ENCODE data around the gene FBXO17.
"Not testable (repeated sequence)": the region's sequence is repeated elsewhere in the genome, so short reads cannot be mapped to it uniquely, and the experiment has no call there.

Gene FBXO17

DNA sequence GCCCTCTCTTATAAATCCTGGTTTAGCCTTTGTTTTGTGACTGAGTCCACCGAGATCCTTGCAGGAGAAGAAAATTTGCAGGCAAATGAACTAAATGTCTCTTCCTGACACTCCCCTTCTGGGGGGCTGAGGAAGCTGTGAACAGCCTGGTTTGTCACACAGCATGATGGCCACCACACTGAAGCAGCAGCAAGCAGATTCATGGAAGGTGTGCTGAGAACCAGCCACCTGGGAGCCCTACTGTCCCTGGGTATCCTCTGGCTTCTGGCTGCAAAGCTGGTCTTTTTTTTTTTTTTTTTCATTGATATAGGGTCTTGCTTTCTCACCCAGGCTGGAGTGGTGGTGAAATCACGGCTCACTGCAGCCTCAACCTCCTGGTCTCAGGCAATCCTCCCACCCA lies 33.6 kb downstream of the FBXO17 start:
- DNase-seq, result no peak

DNA sequence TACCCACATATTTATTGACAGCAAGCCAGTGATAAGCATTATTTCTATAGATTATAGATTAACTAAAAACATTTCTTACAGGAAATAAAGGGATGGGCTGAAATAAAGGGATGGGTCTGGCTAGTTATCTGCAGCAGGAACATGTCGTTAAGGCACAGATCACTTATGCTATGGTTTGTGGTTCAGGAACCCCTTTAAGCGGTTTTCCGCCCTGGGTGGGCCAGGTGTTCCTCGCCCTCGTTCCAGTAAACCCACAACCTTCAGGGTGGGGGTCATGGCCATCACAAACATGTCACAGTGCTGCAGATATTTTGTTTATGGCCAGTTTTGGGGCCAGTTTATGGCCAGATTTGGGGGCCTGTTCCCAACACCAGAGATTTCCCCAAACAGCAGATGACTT lies 34.1 kb downstream of the FBXO17 start:
- not testable (repeated sequence) for DNase-seq

- no peak for DNase-seq
Measured at GRCh38 chr19:38939957-38940356, 35.6 kb downstream of the FBXO17 start.

DNA sequence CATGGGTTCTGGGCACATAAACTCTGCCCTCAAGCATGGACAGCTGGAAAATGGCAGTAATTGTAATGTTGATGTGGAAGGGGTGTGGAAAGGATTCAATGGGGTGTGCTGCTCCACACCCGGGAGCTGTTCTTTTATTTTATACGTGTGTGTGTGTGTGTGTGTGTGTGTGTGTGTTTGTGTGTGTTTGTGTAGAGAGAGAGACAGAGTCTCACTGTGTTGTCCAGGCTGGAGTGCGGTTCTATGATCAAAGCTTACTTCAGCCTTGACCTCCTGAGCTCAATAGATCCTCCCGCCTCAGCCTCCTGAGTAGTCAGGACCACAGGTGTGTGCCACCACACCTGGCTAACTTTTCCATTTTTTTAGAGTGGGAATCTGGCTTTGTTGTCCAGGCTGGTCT lies 42.0 kb downstream of the FBXO17 start:
- DNase-seq, result no peak

GRCh38 chr19:38932425-38933179 lies 42.9 kb downstream of the FBXO17 start:
- no peak for DNase-seq

DNA sequence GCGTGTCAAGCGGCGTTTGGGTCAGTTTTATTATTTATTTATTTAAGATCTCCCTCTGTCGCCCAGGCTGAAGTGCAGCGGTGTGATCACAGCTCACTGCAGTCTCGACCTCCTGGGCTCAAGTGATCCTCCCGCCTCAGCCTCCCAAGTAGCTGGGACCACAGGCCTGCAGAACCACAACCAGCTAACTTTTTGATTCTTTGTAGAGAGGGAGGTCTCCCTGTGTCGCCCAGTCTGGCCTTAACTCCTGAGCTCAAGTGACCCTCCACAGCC lies 44.1 kb downstream of the FBXO17 start:
- DNase-seq, result no peak

DNA sequence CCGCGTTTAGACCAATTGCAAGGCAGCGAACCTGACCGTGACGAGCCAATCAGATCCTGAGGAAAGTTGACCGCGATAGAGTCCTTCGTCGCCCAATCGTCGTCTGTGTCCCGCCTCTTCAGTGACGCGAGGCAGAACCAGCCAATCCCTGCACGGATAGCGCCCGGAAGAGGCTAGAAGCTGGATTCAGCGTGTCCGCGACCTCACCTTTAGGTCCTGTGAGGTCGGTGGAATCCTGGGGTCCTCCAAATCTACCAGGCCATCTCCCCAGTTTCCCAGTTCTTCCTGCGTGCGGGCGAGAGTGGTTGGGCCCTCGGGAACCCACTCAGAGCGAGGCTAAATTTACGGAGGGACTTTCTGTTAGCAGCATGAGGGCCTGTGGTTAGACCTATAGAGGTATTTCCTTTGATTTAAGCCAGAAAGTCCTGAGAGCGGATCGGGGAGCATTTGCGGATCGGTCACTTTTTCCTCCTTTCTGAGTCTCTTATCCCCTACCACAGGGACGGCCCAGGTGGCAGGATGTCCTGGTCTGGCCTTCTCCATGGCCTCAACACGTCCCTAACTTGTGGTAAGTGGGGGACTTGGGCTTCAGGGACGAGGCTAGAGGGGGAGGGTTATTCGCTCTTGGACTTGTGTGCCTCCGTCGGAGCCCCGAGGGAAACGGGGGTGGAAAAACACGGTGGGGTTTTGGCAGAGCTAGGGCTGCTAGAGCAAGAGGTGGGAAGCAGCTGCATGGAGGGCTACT lies 44.6 kb downstream of the FBXO17 start, which contains the start of gene MRPS12:
MRPS12 (plus strand) TSS at position 169 of the 745 bp plus-strand sequence; CDS start at position 520, 351 bp downstream.
- peak; percentile 97 for DNase-seq

DNA sequence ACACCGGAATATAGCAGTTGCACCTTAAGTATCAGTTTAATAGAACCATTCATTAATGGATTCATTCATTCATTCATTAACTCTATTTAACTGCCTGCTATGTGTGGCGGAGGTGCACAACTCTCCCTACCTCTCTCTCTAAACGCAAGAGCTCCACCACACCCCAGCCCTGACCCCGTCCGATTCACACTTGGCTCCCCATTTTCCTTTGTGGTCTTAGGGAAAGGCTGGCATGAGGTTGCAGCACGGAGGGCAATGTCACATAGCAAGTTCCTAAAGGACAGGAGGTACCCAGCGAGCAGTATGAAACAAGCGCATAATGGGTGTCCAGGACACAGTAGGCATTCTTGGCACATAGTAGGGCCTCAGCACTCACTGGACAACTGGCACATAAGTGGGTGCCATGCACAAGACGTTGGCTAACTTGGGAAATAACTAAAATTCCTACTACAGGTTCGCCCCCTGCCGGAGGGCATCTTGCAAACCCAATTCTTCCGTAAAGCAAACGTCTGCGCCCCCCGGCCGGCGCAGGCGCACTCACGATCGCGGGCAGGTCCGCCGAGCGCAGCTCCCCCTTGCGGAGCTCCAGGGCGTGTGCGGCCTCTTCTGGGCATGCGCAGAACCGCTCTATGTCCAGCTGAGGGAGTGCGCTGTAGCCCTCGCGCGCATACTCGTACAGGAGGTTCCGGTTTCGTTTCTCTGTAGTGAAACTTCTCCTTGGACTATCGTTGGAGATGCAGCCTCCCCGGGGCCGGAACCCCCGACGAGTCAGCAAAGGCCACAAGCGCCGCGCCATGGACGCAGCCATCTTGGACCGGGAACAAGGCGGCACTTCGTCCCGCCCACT lies 45.4 kb downstream of the FBXO17 start, which contains the start of gene SARS2:
SARS2 (minus strand) TSS at position 835 of the 847 bp plus-strand sequence; CDS start at position 808, 27 bp downstream.
- DNase-seq, result peak; percentile 94

DNA sequence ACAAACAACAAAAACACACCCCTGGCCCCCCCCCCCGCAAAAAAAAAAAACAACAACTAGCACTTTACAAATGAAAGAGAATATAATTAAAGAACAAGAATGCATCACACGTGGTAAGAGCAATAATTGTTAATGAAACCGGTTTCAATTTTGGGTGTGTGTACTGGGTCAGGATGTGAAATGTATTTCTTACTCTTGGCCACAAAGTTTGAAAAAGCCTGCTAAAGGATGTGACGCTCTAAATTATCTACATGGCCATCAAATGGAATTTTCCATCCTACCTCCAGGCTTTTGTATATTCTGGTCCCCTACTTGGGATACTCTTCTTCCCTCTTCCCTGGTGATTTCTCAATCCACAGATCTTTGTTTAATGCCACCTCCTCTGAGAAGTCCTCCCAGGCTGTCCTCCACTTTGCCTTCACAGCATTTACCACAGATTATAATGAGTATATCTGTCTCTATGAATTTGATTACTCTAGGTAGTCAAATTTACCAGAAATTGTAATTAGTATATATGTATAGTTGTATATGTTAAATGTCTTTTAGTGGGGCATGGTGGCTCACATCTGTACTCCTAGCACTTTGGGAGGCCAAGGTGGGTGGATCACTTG lies 47.0 kb downstream of the FBXO17 start:
- no peak for DNase-seq

DNA sequence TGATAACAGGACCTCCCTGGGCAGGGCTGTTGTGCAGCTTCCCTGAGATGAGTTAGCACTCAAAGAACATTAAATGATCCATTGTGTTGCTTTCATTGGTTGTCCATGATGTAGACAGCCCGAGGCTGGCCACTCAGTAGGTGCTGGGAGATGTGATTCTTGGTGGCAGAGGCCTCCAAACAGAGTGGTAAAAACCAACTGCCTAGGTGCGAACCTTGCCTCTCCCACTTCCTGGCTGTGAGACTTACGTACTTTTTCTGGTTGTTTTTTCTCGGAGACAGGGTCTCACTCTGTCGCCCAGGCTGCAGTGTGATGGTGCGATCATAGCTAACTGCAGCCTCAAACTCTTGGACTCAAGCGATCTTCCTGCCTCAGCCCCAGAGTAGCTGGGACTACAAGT lies 51.2 kb downstream of the FBXO17 start:
- no peak for DNase-seq

DNA sequence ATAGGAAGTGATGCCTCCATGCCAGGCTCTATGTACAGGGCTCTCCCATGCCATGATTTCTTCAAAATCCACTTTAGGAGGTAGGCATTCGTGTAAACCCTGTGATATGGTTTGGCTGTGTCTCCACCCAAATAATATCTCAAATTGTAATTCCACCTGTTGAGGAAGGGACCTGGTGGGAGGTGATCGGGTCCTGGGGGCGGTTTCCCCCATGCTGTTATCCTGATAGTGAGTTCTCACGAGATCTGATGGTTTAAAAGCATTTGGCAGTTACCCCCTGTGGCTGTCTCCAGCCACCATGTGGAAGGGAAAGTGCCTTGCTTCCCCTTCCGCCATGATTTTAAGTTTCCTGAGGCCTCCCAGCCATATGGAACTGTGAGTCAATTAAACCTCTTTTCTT lies 53.1 kb downstream of the FBXO17 start:
- DNase-seq, result no peak

- DNase-seq, result no peak
Measured at GRCh38 chr19:38921420-38922274, 53.9 kb downstream of the FBXO17 start.

DNA sequence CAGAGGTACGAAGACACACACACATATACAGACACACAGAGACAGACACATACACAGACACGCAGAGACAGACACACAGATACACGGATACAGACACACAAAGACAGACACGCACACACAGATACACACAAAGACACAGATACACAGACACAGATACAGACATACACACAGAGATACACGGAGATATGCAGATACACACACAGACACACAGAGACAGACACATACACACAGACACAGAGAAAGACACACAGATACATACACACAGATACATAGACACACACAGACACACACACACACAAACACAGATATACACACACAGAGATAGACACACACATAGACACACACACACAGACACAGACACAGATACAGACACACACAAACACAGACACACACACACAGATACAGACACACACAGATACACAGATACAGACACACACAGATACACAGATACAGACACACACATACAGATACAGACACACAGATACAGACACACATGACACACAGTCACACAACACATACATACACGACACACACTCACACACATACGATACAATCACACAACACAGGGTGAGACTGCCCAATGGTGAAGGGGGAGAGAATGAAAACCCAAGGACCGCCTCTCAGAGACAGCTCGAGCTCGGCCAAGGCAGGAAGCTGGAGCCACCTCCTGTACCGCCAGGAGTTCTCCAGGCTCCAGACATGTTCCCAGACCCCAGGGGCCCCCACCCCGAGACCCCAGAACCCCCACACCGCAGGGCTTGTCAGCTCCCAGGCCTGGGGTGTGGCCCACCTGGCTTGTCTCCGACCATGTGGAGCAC lies 54.7 kb downstream of the FBXO17 start:
- no peak for DNase-seq

GRCh38 chr19:38919837-38920601 lies 55.5 kb downstream of the FBXO17 start:
- DNase-seq, result no peak

- DNase-seq, result no peak
Measured at GRCh38 chr19:38918526-38918925, 57.0 kb downstream of the FBXO17 start.

DNA sequence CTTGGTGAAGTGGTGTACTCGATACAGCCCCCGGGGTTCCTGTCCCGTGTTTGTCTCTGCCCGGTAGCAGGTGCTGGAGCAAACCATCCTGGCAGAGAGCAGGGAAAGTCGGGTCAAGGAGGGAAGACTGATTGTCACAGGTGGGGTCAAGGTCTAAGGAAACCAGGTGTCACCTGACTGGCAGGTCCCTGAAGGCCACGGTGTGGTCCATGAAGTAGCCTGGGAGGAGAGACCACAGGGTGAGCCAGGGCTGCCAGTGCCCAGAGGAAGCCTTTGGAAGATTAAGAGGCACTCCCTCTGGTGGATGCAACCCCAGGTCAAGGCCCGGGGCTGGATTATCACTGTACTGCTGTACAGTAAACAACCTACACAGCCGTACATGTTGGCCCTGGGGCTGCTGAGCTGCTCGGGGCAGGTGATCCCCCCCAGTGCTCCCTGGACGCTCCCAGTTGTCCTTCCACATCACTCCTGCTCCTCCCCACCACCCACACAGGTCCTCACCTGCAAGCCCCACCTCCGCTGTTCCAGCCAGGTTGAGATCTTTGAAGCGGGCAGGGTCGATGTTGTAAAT lies 57.5 kb downstream of the FBXO17 start:
- no peak for DNase-seq

DNA sequence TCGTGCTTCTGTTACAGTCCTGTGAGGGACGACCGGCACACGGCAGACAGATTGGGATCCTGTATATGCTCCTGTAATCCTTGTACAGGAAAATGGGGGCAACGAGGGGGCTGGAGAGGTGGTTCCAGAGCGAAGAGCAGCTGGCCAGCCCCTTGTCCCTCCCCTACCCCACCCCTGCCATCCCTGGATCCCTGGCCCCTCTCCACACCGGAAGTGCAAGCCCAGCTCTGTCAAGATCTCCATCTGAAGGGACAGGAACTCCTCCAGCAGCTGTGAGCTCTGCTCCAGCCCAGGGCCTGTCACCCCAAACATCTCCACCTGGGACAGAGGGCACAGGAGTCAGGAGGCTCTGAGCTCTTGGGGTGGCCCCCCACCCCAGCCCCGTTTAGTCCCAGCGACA lies 58.0 kb downstream of the FBXO17 start:
- DNase-seq, result no peak

DNA sequence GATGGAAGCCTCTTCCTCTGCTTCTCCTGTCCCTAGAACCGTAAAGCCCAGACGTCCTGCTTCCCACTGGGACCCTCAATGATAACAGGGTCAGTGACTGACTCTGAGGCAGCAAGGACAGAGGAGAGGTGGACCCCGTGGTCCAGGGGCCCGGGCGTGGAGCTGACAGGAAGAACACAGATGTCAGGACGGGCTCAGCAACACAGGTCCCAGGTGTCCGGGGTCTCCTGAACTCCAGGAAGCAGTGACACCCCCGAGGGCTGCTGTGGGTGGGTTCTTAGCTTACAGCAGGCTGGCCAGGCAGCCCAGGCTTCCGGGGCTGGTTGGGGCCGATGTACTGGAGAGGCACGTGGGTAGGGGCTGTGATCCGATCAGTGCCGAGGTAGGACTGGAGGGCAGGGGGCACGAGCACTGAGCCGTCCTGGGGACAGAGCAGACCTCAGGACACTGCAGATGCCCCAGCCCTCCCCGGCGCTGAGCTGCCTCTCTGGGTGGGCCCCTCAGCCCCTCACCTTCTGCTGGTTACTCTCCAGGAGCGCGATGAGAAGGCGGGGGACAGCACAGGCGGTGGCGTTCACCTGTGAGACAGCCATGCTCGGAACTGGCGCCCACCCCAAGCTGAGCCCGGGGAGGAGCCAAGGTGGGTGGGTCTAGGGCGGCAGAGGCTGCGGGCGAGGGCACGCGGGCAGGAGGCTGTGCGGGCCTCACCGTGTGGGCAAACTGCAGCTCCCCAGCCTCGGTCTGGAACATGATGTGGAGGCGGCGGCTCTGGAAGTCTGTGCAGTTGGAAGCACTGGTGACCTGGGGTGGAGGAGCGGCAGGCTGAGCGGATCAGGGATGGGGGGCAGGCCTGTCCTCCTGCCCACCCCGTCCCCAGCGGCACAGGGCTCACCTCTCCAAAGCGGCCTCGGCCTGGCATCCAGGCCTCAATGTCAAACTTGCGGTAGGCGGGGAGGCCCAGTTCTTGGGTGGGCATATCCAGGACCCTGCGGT lies 59.9 kb downstream of the FBXO17 start:
- DNase-seq, result no peak

- DNase-seq, result no peak
Measured at GRCh38 chr19:38913958-38914357, 61.6 kb downstream of the FBXO17 start.

Measured in NCI-H2107 (cell line).